Measurements from ENCODE around the gene BLCAP. TPM values are rescaled to one million over a fixed set of nuclear protein-coding genes. Genes with fewer than 3 reads are reported as not detected.

The BLCAP gene
- total RNA-seq, 1 experiment from 2014 or later: 50.7 TPM

GRCh38 chr20:37523911-37524700 lies 3.6 kb downstream of the BLCAP start:
- DNase-seq (ENCODE audit: low read depth, low spot score): no peak
- in situ Hi-C loops (cut with HindIII; ENCODE audit: low pct_unique_long_range_greater_than_20kb, low sequenced_read_pairs): loop anchor here (25.0 kb wide), 1 partner anchor 262 kb away; the partner anchor contains the start of gene GHRH

- DNase-seq (ENCODE audit: low read depth, low spot score): no peak
- in situ Hi-C loops (cut with HindIII; ENCODE audit: low pct_unique_long_range_greater_than_20kb, low sequenced_read_pairs): loop anchor here (25.0 kb wide), 1 partner anchor 261 kb away; the partner anchor contains the start of gene GHRH
Measured at GRCh38 chr20:37523012-37523391, 4.7 kb downstream of the BLCAP start.

GRCh38 chr20:37522260-37523011 lies 5.2 kb downstream of the BLCAP start:
- in situ Hi-C loops (cut with HindIII; ENCODE audit: low pct_unique_long_range_greater_than_20kb, low sequenced_read_pairs): loop anchor here (25.0 kb wide), 1 partner anchor 260 kb away; the partner anchor contains the start of gene GHRH
- no peak for DNase-seq (ENCODE audit: low read depth, low spot score)

- in situ Hi-C loops (cut with HindIII; ENCODE audit: low pct_unique_long_range_greater_than_20kb, low sequenced_read_pairs): loop anchor here (25.0 kb wide), 1 partner anchor 259 kb away; the partner anchor contains the start of gene GHRH
- no peak for DNase-seq (ENCODE audit: low read depth, low spot score)
Measured at GRCh38 chr20:37521061-37521771, 6.5 kb downstream of the BLCAP start, which contains the start of gene NNAT. TSS of gene NNAT (plus strand) at chr20:37521250. CDS start at chr20:37521332, 82 bp downstream.

GRCh38 chr20:37520419-37520955 lies 7.2 kb downstream of the BLCAP start:
- in situ Hi-C loops (cut with HindIII; ENCODE audit: low pct_unique_long_range_greater_than_20kb, low sequenced_read_pairs): loop anchor here (25.0 kb wide), 1 partner anchor 258 kb away; the partner anchor contains the start of gene GHRH
- no peak for DNase-seq (ENCODE audit: low read depth, low spot score)

GRCh38 chr20:37519508-37520418 lies 7.9 kb downstream of the BLCAP start:
- DNase-seq (ENCODE audit: low read depth, low spot score): peak; percentile 29
- in situ Hi-C loops (cut with HindIII; ENCODE audit: low pct_unique_long_range_greater_than_20kb, low sequenced_read_pairs): loop anchor here (25.0 kb wide), 1 partner anchor 257 kb away; the partner anchor contains the start of gene GHRH

GRCh38 chr20:37518606-37519507 lies 8.8 kb downstream of the BLCAP start:
- in situ Hi-C loops (cut with HindIII; ENCODE audit: low pct_unique_long_range_greater_than_20kb, low sequenced_read_pairs): loop anchor here (25.0 kb wide), 1 partner anchor 257 kb away; the partner anchor contains the start of gene GHRH

GRCh38 chr20:37518059-37518458 lies 9.6 kb downstream of the BLCAP start:
- in situ Hi-C loops (cut with HindIII; ENCODE audit: low pct_unique_long_range_greater_than_20kb, low sequenced_read_pairs): loop anchor here (25.0 kb wide), 1 partner anchor 256 kb away; the partner anchor contains the start of gene GHRH
- no peak for DNase-seq (ENCODE audit: low read depth, low spot score)

More at GRCh38 chr20:37518606-37519507, 8.8 kb downstream of the BLCAP start:
- no peak for DNase-seq (ENCODE audit: low read depth, low spot score)

- DNase-seq (ENCODE audit: low read depth, low spot score): no peak
- in situ Hi-C loops (cut with HindIII; ENCODE audit: low pct_unique_long_range_greater_than_20kb, low sequenced_read_pairs): loop anchor here (25.0 kb wide), 1 partner anchor 255 kb away; the partner anchor contains the start of gene GHRH
Measured at GRCh38 chr20:37516811-37517750, 10.6 kb downstream of the BLCAP start.

GRCh38 chr20:37515876-37516275 lies 11.8 kb downstream of the BLCAP start:
- DNase-seq (ENCODE audit: low read depth, low spot score): no peak
- in situ Hi-C loops (cut with HindIII; ENCODE audit: low pct_unique_long_range_greater_than_20kb, low sequenced_read_pairs): loop anchor here (25.0 kb wide), 1 partner anchor 254 kb away; the partner anchor contains the start of gene GHRH

- in situ Hi-C loops (cut with HindIII; ENCODE audit: low pct_unique_long_range_greater_than_20kb, low sequenced_read_pairs): loop anchor here (25.0 kb wide), 1 partner anchor 252 kb away; the partner anchor contains the start of gene GHRH
- no peak for DNase-seq (ENCODE audit: low read depth, low spot score)
Measured at GRCh38 chr20:37513779-37514359, 13.8 kb downstream of the BLCAP start.

- in situ Hi-C loops (cut with HindIII; ENCODE audit: low pct_unique_long_range_greater_than_20kb, low sequenced_read_pairs): loop anchor here (25.0 kb wide), 1 partner anchor 249 kb away; the partner anchor contains the start of gene GHRH
- no peak for DNase-seq (ENCODE audit: low read depth, low spot score)
Measured at GRCh38 chr20:37511610-37512275, 15.9 kb downstream of the BLCAP start.

GRCh38 chr20:37510226-37510625 lies 17.4 kb downstream of the BLCAP start:
- in situ Hi-C loops (cut with HindIII; ENCODE audit: low pct_unique_long_range_greater_than_20kb, low sequenced_read_pairs): loop anchor here (25.0 kb wide), 1 partner anchor 248 kb away; the partner anchor contains the start of gene GHRH
- DNase-seq (ENCODE audit: low read depth, low spot score): no peak
